ENCODE measurements around the gene SUN5. TPM values are rescaled to one million over a fixed set of nuclear protein-coding genes. Genes with fewer than 3 reads are reported as not detected.

Gene SUN5
- total and polyA plus RNA-seq, 2 donors from 2014 or later = not detected

DNA sequence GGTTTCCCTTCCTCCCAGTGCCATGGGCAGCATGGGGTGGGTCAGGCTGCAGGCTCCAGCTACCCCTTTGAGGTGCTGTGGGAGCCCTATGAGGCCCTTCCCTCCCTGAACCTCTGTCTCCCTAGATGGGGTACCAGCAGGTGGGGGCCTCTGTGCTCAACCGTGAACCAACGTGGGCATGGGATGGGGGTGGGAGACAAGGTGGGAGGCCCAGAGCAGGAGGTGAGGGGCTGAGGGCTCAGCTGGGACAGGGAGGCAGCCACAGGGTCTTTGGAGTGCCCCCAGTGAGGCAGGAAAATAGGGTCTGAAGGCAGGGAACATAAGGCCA, 33.3 kb downstream of the SUN5 start:
- no peak overlapping the region for H3K27ac ChIP-seq (ENCODE audit: low read depth in 2 of 2, low read length in 2 of 2)

GRCh38 chr20:32970115-32970972, 33.9 kb downstream of the SUN5 start:
- DNase-seq (peak in 1 of 5 donors; percentile 42), FAIRE-seq (no peak)
- no peak overlapping the region for H3K9ac ChIP-seq (ENCODE audit: low read length in 3 of 3)
- H3K27ac ChIP-seq (ENCODE audit: low read depth in 2 of 2, low read length in 2 of 2) = no peak overlapping the region
- H3K27me3 ChIP-seq (ENCODE audit: control insufficient read depth, insufficient read depth, low read length) = no peaks in the 10 kb centered on the region
- intact Hi-C loops (cut with DNase I) = no loop called here
- no peak overlapping the region for H3K4me3 ChIP-seq (ENCODE audit: low read length in 3 of 3)
- TF ChIP-seq, protein P1, sequence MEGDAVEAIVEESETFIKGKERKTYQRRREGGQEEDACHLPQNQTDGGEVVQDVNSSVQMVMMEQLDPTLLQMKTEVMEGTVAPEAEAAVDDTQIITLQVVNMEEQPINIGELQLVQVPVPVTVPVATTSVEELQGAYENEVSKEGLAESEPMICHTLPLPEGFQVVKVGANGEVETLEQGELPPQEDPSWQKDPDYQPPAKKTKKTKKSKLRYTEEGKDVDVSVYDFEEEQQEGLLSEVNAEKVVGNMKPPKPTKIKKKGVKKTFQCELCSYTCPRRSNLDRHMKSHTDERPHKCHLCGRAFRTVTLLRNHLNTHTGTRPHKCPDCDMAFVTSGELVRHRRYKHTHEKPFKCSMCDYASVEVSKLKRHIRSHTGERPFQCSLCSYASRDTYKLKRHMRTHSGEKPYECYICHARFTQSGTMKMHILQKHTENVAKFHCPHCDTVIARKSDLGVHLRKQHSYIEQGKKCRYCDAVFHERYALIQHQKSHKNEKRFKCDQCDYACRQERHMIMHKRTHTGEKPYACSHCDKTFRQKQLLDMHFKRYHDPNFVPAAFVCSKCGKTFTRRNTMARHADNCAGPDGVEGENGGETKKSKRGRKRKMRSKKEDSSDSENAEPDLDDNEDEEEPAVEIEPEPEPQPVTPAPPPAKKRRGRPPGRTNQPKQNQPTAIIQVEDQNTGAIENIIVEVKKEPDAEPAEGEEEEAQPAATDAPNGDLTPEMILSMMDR (IDR thresholded peaks at IDR 0.05; ENCODE audit: borderline replicate concordance, extremely low read depth, insufficient read depth) = no peak
- H3K4me1 ChIP-seq (ENCODE audit: control insufficient read depth in 2 of 3, insufficient read depth in 2 of 3, low read depth in 1 of 3, low read length in 3 of 3) = no peaks in the 10 kb centered on the region
- no peaks in the 10 kb centered on the region for H3K9me3 ChIP-seq (ENCODE audit: control insufficient read depth in 2 of 3, insufficient read depth in 1 of 3, low read length in 3 of 3)
- H3K36me3 ChIP-seq (ENCODE audit: control insufficient read depth in 2 of 3, insufficient read depth in 3 of 3, low read length in 3 of 3) = no peaks in the 10 kb centered on the region

More for the DNA sequence above, 33.3 kb downstream of the SUN5 start:
- FAIRE-seq (no peak), DNase-seq (peak in 1 of 5 donors; percentile 42)
- Histone ChIP-seq H3K9ac (ENCODE audit: low read length in 3 of 3) (no peak overlapping the region), H3K9me3 (ENCODE audit: control insufficient read depth in 2 of 3, insufficient read depth in 1 of 3, low read length in 3 of 3) (no peaks in the 10 kb centered on the region), H3K4me3 (ENCODE audit: low read length in 3 of 3) (no peak overlapping the region), H3K27me3 (ENCODE audit: control insufficient read depth, insufficient read depth, low read length) (no peaks in the 10 kb centered on the region), H3K36me3 (ENCODE audit: control insufficient read depth in 2 of 3, insufficient read depth in 3 of 3, low read length in 3 of 3) (no peaks in the 10 kb centered on the region), H3K4me1 (ENCODE audit: control insufficient read depth in 2 of 3, insufficient read depth in 2 of 3, low read depth in 1 of 3, low read length in 3 of 3) (no peaks in the 10 kb centered on the region)
- TF ChIP-seq, protein P1 (IDR thresholded peaks at IDR 0.05; ENCODE audit: borderline replicate concordance, extremely low read depth, insufficient read depth) = no peak
- intact Hi-C loops (cut with DNase I) = no loop called here

GRCh38 chr20:32969356-32970114, 34.7 kb downstream of the SUN5 start:
- peak in 1 of 5 donors; percentile 66 for DNase-seq
- intact Hi-C loops (cut with DNase I) = no loop called here
- no peak for FAIRE-seq
- H3K36me3 ChIP-seq (ENCODE audit: control insufficient read depth in 2 of 3, insufficient read depth in 3 of 3, low read length in 3 of 3) = no peaks in the 10 kb centered on the region
- H3K9me3 ChIP-seq (ENCODE audit: control insufficient read depth in 2 of 3, insufficient read depth in 1 of 3, low read length in 3 of 3) = no peaks in the 10 kb centered on the region
- no peak overlapping the region for H3K4me3 ChIP-seq (ENCODE audit: low read length in 3 of 3)
- H3K9ac ChIP-seq (ENCODE audit: low read length in 3 of 3) = no peak overlapping the region
- no peaks in the 10 kb centered on the region for H3K27me3 ChIP-seq (ENCODE audit: control insufficient read depth, insufficient read depth, low read length)
- TF ChIP-seq, protein P1 (IDR thresholded peaks at IDR 0.05; ENCODE audit: borderline replicate concordance, extremely low read depth, insufficient read depth) = no peak
- no peaks in the 10 kb centered on the region for H3K4me1 ChIP-seq (ENCODE audit: control insufficient read depth in 2 of 3, insufficient read depth in 2 of 3, low read depth in 1 of 3, low read length in 3 of 3)
- no peak overlapping the region for H3K27ac ChIP-seq (ENCODE audit: low read depth in 2 of 2, low read length in 2 of 2)

Data from kidney (tissue), 14 donors.